Fibroblast of peridontal ligament (primary cell): Measurements from ENCODE around the gene MAPKAPK2.

Experiments used
- DNase-seq: peaks from one replicate; pipeline ENCODE4 v3.0.0-alpha.2; 2010; ENCODE audit errors: extremely low read depth

MAPKAPK2 gene

DNA sequence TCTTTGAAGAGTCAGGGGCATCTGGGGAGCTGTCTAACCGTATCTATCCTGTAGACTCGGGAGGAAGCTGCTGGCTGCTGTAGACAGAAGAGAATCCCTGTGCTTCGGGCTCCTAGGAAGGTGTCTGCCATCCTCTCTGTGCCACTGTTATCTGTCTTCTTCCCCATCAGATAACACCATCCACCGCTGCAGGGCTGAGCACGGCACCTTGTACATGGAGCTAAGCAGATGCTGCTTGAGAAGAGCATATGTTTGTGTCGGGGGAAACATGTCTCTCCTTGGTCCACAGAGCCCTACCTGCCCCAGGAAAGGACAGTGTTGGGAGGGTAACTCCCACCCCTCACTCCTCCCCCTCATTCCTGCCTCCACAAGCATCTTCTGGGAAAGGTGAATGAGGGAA, 1.4 kb upstream of the MAPKAPK2 start:
- no peak for DNase-seq

DNA sequence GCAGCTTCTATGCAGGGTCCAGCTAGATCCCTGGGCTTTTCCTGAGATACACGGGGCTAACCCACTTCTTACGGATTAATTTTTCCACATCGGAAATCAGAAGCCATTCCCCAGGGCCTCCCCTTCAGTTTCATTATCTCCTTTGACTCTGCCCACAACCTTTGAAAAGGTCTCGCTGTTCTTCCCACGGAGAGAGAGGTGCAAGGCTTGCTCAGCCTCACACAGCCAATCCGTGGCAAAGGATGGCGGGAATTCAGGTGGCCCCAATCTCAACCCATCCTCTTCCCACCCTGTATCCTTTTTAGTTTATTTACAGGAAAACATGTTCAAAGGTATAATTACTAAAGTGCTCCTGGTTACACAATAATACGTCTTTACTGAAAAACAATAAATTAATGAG, 702 bp upstream of the MAPKAPK2 start:
- no peak for DNase-seq

GRCh38 chr1:206685334-206685768, 646 bp downstream of the MAPKAPK2 start:
- no peak for DNase-seq

- DNase-seq: peak; percentile 78
Measured at GRCh38 chr1:206685769-206686477, 1.2 kb downstream of the MAPKAPK2 start.

- DNase-seq: no peak
Measured at GRCh38 chr1:206686478-206687249, 2.0 kb downstream of the MAPKAPK2 start.

DNA sequence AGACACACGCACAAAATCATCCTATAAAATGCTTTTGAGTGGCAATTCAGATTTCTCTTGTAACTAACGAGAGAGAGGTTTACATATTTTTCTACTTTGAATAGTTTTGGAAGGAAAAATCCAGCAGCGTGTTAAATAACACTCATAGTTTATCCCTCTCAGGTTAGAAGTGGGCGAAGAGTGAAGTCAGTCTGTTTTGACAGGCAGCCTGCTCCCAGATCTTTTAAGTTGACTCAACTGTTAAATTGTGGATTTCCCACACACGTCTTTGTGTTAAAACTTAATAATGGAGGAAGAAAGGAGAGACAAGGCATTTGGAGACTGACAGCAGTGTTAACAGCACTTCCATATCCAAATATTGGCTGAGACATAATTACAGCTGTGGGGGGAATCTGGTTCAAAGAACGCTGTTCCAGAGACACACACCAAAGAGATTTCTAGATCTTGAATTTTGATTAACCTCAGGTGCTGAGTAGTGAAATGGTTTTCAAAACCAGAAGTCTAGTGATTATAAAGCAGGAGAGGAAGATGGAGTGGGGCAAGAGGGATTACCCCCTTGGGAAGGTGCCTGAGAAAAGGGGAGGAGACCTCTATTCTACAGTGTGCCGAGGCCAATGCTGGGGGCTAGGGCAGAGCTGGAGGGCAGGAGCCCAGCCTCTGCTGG, 2.7 kb downstream of the MAPKAPK2 start:
- DNase-seq: no peak

- DNase-seq: peak; percentile 38
Measured at GRCh38 chr1:206687915-206688442, 3.3 kb downstream of the MAPKAPK2 start.

DNA sequence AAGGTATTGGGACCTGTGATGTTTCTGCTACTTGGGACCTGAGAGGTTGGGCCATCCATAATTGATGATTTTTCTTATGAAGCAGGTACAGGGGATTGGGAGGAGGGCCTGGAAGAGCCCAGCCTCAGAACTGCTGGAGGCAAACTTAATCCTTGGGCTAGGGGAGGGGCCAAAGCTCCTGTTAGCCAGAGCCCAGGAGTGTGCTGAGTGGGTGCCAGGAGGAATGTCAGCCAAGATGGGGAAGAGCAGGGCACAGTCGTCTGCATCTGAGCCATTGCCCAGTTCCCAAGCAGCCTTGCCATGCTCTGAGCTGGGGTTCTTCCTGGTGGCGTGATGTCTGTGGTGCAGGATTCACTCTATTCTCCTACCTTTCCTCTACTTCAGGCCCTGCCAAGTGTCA, 5.8 kb downstream of the MAPKAPK2 start:
- no peak for DNase-seq

DNA sequence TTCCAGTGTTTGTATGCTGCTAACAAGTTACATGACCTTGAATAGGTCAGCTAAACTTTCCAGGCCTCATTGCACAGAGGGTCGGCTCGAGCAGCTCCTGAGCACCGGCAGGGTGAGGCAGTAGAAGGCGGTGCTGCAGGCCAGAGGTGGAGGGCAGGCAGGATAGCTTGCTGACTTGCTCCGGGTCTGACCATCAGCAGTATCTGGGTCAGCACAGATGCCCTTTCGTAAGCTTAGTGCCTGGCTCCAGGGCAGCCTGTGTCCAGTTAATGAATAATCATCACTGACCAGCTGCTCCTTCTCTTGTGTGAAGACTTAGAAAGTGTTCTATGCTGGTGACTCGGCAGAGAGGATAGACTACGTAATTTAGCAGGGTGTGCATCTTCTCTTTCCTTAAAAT, 6.9 kb downstream of the MAPKAPK2 start:
- no peak for DNase-seq

- DNase-seq: peak; percentile 57
Measured at GRCh38 chr1:206693029-206693428, 8.3 kb downstream of the MAPKAPK2 start.

GRCh38 chr1:206693592-206693991, 8.9 kb downstream of the MAPKAPK2 start:
- DNase-seq: no peak

DNA sequence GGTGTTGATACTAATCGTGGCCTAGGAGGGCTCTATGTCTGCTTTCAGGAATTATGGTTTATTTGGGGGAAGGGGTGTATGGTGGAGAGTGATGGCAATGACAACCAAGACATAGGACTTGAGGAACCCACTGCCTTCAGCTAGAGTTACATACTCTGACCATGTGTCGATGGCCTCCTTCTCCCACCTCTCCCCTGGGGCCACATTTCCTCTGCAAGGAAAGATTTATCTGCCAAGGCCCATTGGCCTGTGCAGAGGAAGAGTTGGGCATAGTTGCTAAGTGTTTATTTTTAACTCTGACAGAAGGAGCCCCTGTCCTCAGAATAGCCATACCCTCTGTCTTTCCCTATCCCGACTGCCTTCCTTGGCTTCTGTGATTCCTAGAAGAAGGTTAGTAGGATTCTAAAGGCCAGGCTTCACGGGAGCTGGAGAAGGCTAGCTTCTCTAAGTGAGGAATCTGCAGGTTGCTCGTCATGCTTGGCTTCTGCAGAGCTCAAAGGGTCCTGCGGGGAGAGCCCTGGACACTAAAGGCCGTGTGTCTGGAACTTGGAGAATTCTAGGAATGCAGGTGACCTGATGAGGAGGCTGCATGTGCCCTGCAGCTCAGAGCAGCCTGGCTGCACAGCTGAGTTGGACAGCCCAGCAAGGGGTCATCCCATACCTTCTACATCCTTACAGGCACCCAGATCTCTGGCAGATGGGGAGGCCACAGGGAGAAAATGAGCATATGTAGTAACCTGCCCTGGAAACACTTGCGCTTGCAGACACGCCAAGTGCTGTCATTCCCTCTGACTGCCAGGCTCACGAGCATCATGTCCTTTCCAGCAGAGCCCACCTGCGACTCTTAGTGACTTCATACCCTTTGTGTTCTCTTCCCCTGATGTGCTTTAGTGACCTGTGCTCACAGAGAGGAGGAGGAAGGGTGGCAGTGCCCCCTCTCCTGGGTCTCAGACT, 9.7 kb downstream of the MAPKAPK2 start:
- DNase-seq: no peak

GRCh38 chr1:206695733-206696132, 11.0 kb downstream of the MAPKAPK2 start:
- no peak for DNase-seq

- DNase-seq: no peak
Measured at GRCh38 chr1:206696812-206697585, 12.3 kb downstream of the MAPKAPK2 start.

- no peak for DNase-seq
Measured at GRCh38 chr1:206698011-206698410, 13.3 kb downstream of the MAPKAPK2 start.

DNA sequence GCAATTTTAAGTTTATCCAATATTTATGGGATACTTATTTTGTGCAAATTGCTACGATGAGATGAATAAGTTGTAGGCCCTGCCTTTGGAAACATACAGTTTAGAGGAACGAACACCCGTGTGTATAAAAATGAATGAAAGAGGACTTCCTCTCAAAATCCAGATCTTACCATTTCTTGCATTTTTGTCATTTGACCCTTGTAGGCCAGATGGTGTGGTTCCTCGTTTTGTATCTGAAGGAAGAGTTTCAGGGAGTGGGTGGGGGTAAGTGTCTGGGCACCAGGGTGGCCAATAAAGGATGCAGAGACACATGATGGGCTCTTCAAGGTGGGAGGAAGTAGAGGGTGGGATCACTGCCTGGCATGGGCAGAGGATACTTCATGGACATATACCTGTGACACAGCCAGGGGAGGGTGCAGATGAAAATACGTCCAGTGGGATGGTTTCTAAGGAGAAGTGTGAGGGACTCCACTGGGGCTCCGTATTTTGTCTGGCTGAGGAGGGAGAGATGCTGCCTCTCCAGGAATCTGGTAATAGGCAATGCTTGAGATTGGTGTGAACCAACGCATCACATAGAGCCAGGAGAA, 14.4 kb downstream of the MAPKAPK2 start:
- no peak for DNase-seq

DNA sequence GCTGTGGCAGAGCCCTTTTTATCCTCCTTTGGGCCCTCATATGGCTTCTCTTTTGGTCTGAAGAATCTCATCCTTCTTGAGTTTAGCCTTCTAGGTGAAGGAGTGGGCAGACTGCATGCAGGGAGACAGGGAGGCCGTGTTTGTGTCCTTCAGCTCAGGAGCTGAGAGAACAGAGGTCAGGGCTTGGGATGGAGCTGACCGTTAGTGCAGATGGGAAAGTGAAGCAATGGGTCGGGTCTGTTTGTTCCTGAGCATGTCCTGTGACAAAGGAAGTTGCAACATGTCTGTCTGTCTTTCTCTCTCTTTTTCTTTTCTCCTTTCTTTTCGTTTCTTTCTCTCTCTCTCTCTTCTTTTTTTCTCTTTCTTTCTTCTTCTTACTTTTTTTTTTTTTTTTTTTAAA, 14.9 kb downstream of the MAPKAPK2 start:
- DNase-seq: no peak

- DNase-seq: peak; percentile 51
Measured at GRCh38 chr1:206700445-206701036, 15.8 kb downstream of the MAPKAPK2 start.

- no peak for DNase-seq
Measured at GRCh38 chr1:206702260-206702659, 17.6 kb downstream of the MAPKAPK2 start.

DNA sequence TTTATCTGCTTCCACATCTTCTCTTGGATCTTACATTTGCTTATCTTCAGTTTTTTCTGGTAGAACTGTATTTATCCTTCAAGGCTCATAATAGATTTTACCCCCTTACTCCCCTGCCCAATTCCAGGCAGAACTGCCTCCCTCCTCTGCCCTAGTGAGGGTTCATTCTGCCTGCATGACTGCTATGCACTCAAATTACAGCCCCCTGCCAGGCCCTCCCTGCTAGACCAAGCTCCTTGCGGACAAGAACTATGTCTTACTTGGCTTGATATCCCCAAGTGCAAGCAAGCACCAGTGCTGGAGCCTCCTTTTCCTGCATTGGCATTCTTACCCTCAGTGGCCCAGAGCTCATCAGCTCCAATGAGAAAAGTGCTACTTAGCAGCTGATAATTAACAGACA, 18.1 kb downstream of the MAPKAPK2 start:
- no peak for DNase-seq
